Myocyte (in vitro differentiated cells): ENCODE data around the gene ARMCX6. TPM values are rescaled to one million over a fixed set of nuclear protein-coding genes. Genes with fewer than 3 reads are reported as not detected.
"Not testable (repeated sequence)": the region's sequence is repeated elsewhere in the genome, so short reads cannot be mapped to it uniquely, and the experiment has no call there.

ENCODE experiments used
- DNase-seq: peaks from one replicate; pipeline ENCODE4 v3.0.0-alpha.2; 2012; ENCODE audit warnings: low read depth
- polyA plus RNA-seq: library from polyadenylated mRNA; unstranded; fragments of >200 nt; gene quantifications from one replicate; pipeline ENCODE4 v1.2.1, GENCODE V29; 2012; ENCODE audit warnings: missing spikeins
- total RNA-seq: library from RNA; depleted of rRNA; stranded (reverse); fragments of >200 nt; gene quantifications from 2 replicates; pipeline ENCODE4 v1.2.3, GENCODE V29; 2014

ARMCX6 gene
- 53.5 and 66.8 TPM in 2 replicates for total RNA-seq
- polyA plus RNA-seq: 92.2 TPM

DNA sequence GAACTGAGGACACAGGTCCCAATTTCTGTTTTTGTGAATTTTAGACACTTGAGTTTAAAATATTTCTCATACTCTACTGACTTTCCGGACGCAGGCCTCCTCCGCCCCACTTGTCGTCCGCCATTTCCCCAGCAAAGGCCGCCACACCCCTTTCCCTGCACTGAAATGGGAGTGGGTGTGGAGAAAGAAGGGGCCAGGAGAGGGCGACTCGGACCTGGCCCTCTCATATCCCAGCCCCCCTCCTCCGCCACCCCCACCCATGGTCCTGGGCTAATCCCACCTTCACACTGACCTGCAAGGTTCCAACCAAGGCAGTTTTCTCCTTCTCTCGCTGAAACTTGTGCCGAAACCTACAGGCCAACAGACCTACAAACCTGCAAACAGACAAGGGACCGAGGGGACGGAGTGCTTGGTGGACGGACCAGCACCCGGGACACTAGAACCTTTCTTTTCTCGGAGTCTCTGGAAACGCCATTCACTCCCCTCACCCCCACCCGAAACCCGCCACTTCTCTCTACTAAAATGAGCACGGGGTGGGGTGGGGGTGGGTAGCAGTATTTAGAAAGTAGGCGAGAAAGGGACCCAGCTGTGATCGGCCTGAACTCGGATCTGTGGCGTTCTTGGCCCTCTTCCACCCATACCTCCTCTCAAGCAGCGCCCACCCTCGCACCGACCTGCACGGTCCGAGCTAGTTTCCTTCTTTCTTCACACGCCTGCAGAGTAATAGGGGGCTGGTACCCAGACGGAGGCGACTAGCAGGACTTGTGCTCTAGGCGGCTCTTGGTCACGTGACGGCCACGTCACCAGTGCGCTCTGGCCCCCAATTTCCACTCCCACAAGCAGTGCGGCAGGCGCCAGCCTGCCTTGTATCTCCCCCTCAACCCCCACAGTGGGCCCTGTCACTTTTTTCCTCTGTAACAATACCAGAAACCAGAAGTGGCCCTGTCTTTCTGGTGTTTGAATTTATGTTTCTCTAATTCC lies at the start of gene ARMCX6:
Gene ARMCX6 (minus strand): TSS at position 790 of the 981 bp plus-strand sequence. CDS start 1,380 bp downstream, outside the sequence.
- DNase-seq: peak; percentile 74

DNA sequence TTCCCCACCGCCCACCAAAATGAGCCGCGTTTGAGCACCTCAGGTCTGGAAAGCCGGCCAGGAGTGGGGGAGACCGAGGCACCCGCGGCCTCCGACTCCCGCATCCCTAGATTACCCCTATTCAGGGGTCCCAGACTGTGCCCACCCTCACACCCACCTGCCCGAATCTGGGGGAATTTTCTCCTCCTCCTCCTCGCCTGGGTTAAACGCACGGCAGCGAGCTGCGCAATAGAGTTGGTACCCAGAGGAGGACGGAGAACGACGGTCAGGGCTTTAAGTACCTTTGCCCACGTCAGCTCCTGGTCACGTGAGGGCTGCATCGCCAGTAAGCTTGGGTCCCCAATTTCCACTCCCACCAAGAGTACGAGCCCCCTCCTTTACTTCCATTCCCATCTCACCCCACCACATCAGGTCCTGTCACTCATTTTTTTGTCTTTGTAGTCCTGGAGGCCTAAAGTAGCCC lies 41.8 kb upstream of the ARMCX6 start, which contains the start of gene ARMCX2:
Gene ARMCX2 (minus strand): TSS at position 250 of the 463 bp plus-strand sequence. CDS start 2,262 bp downstream, outside the sequence.
- peak; percentile 86 for DNase-seq

DNA sequence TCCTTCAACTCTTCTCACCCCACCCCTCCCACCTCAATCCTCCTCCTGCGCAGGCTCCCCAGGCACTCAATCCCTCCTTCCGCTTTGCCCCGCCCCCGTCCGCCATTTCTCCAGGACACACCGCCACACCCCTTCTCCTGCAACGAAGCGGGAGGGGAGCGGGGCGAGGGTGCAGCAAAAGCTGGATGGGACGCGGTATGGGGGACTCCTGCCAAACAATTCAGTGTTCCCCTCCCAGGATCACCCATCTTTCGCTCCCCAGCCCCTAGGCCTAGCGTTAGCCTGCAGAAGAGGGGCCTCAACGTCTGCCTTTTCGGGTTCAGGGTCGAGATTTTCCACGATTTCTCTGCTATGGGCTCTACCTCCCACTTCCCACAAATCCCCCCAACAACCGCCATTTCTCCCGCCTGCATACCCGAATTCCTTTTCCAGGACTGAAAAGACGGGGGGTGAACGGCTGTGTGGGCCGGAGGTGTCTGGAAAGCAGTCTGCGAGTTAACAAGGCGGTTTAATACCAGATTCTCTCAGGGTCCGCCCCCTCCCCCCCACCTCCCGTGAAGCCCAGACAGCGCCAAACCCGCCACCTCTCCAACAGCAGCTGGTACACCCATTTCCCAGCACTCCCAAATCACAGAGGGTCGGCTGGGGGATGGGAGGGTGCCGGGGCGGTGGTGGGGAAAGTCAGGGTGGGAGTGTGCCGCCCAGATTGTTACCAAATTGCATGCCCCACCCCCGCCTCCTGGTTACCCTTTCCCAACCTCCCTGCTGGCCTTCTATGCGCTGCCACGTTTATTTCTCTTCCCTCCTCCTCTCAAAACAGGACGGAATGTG lies 41.1 kb upstream of the ARMCX6 start:
- peak; percentile 66 for DNase-seq

DNA sequence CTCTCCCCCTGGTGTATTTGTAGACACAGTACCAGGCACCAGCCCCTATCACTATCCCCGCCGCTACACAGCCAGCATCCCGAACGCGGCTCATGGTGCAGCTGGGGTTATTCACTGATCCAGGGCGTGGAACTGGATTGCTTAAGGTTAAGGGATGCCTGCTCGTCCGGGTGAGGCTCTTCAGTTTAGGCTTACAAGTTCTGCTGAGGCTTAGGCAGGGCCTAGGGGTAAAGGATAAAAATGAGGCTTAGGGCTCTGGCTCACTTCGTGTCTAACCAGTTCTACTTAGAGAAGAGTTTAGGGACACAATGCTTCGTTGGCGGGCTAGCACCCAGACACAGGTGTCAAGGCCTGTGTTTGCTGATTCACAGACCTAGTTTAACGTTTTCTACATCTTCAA lies 39.7 kb upstream of the ARMCX6 start:
- no peak for DNase-seq

DNA sequence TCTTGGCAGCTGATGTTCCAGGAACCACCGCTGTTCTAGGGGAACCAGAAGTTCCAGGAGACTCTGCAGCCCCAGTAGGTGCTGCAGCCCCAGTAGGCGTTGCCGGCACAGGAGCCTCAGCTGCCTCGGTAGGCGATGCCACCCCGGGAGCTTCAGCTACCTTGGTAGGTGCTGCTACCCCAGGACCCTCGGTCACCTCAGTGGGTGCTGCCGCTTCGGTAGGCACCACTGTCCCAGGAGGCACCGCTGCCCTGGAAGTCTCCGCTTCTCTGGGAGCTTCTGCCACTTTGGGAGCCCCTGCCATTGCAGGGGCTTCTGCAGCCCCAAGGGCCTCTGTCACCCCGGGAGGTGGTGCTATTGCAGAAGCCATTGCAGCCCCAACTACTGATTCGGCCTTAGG lies 39.0 kb upstream of the ARMCX6 start:
- DNase-seq: no peak

DNA sequence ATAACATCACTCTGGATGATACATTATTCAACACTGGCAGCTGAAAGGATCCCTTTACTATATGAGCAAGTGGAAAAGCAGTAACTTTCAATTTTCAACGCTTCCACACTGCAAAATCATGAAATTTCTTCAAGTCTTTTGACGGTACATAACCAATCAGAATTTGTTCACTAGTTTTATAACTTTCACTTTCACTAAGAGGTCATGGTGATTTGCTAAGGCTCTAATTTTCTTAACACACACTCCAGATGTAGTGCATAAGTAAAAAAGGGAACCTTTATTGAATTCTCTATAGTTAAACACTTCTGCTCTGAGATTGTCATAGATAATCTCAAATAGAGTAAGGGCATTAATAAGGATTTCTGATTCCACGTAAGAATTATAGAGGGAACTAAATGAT lies 37.7 kb upstream of the ARMCX6 start:
- DNase-seq: no peak

DNA sequence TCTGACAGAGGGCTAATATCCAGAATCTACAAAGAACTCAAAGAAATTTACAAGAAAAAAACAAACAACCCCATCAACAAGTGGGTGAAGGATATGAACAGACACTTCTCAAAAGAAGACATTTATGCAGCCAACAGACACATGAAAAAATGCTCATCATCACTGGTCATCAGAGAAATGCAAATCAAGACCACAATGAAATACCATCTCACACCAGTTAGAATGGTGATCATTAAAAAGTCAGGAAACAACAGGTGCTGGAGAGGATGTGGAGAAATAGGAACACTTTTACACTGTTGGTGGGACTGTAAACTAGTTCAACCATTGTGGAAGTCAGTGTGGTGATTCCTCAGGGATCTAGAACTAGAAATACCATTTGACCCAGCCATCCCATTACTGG lies 29.9 kb upstream of the ARMCX6 start:
- DNase-seq: not testable (repeated sequence)

DNA sequence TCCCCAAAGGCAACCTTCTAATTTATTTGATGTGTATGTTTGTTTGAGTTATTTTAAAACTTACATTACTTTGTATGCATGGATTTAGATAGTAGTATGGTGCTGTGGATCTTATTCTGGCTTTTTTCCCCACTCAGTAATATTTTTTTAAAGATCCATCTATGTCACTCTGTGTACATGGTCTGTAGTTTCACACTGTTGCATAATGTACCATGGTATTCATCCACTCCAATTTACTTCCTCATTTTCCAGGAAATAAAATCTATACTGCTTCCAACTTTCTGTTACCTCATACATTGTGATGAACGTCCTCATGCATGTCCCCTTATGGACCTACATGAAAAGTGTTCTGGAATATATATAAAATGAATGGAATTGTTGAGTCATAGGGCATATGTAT lies 24.3 kb upstream of the ARMCX6 start:
- no peak for DNase-seq

DNA sequence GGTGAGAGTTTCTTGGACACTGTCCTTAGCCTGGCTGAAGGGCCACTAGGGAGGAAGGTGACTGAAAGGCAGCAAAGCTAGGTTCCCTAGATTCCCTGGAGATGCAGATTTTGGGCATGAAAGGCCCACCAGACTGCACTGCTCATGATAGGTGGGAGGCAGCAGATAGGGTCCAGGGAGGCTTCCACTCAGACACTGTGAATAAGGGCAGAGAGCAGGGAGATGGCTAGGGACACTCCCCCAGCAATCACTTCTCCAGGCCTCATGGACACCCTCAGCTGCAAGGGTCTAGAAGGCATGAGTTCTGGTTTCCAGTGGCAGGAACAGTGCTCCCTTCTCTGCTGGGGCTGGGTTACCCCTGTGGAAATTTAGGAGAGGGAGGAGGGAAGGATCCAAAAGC lies 21.8 kb upstream of the ARMCX6 start:
- DNase-seq: no peak

DNA sequence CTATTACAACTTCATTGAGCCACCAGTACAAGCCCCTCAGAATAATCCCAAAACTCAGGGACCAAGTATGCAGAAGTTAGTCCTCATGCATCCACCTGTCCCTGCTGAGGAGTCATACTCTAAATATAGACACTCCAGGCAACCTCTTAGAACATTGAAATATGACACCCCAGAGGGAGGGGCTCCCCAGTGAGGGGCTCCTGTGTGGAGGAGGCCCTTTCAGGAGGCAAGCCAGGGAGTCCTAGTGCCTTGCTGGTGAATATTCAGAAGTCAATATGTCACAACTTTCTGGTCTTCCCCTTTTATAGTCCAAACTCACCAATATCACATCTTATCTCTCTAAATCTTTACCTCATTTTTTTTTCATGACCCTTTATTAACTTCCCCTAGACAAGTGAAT lies 1.6 kb upstream of the ARMCX6 start:
- DNase-seq: peak; percentile 87

DNA sequence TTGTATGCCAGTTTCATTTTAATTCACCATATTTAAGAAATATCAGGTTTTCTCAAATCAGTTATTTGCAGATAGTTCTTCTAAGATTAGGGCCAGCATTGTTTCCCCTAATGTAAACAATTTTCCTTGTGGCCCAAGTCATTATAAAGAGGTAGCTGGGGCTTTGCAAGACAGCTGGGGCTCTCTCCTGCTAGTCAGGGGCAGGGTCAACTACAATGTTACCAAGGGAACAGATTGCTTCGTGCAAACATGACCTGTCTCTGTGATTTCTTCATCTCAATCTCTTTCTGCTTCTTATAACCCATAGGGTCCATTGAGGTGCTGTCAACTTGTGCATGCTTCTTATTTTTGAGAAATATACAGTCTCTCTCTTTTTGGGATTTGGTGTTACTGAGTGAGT lies 12.1 kb downstream of the ARMCX6 start:
- DNase-seq: no peak

DNA sequence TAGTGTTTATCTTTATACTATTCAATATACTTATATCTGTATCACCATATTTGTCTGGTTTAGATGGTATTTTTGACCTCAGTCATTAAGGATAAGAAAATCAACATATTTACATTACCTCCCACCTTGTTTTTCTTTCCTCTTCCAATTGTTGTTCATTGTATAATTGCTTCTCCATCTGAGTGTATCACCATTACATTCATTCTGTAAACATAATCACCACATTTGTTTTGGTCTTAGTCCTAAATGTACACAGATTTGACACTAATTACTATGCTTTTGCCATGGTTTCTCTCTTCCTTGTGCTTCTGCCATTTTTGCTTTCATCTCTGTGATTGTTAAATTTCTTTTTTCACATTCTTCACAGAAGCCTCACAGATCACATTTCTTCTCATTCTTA lies 12.7 kb downstream of the ARMCX6 start:
- no peak for DNase-seq

DNA sequence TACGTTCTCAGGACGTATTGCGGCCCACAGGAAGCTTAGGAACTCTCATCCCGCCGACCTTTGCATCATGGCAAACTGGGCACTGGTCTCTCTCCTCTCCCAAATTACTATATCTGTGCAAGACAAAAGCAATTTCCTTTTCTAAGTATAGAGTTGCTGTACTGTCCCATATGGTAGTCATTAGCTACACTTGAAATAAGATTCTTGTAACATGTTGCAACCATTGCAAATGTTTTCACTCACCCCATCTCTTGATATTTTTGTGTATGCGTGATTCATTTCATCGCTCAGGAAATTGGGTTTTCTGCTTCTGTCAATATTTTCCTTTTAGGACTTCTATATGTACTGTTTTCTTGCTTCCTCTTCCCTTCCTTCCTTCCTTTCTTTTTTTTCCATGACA lies 15.7 kb downstream of the ARMCX6 start:
- DNase-seq: no peak

DNA sequence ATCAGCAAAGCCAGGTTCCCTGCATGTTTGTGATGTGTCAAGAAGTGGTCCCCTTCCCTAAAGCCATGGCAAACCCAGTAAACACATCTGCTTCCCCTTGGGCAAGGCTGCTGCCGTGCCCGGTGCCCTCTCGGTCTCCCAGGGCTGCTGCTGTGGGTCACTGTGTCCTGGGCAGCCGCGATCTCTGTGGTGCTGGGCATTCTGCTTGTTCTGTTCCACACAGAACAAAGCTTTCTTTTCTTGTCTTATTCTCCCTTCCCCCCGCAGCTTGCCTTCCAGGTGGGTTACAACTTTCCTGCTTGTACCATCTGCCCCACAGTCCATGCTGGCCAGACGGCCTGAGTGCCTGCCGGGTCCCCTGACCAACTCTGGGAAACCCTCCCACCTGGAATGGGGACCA lies 18.2 kb downstream of the ARMCX6 start:
- not testable (repeated sequence) for DNase-seq

DNA sequence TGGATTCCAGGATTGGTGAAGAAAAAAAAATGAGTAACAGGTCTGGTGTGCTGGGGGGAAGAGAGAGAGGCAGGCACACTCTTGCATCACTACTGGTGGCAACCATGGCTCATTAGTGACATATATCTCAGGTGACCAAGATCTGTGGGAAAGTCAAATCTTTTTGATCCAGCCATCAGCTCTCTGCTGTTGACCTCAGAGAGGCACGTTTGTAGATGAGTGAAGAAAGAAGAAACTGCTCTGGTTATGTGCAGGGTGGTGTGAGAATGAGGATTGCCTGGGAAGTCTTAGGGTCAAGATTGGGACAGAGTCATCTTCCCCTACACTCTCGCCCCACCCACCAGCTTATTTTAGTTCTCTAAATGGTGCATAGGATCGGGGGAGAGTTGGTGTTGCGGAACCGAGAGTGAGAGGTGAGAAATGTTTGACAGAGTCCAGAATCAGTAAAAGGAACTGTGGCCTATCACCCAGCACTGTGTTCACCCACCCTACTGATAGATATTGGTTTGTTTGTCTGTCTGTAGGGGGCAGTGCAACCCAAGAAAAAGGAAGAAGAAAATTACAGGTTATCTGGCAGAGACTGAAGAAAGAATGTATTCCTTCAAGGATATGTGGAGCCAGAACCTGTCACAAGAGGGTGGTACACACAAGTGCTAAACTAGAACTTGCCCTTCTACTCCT lies 21.9 kb downstream of the ARMCX6 start:
- DNase-seq: peak; percentile 70

Other genes with a start within 250 kb of the ARMCX6 start
- gene BTK, start 231.8 kb downstream of the ARMCX6 start, total RNA-seq: not detected in 2 replicates
- 815 and 1,644 TPM in 2 replicates for gene RPL36A, start 227.0 kb downstream of the ARMCX6 start, total RNA-seq
- gene GLA, start 210.1 kb downstream of the ARMCX6 start, total RNA-seq: 23.7 and 33.7 TPM in 2 replicates
- 79.3 and 95.6 TPM in 2 replicates for gene HNRNPH2, start 209.8 kb downstream of the ARMCX6 start, total RNA-seq
- gene ARMCX4, start 132.5 kb downstream of the ARMCX6 start, total RNA-seq: 0.78 and 0.86 TPM in 2 replicates
- 101 and 135 TPM in 2 replicates for gene ARMCX1, start 67.5 kb downstream of the ARMCX6 start, total RNA-seq
- 97.5 and 116 TPM in 2 replicates for gene ARMCX3, start 5.2 kb upstream of the ARMCX6 start, total RNA-seq
- 158 and 192 TPM in 2 replicates for gene ARMCX2, start 41.9 kb upstream of the ARMCX6 start, total RNA-seq